Measurements from ENCODE around the gene SORCS2. TPM values are rescaled to one million over a fixed set of nuclear protein-coding genes. Genes with fewer than 3 reads are reported as not detected.

SORCS2 gene
- total and polyA plus RNA-seq, 2 of the 13 experiments (the other 11 are each of a cell fraction or from before 2014, with no cell fraction given), result 0.82 to 1.0 TPM

GRCh38 chr4:7384003-7384928 lies 191.9 kb downstream of the SORCS2 start:
- CTCF ChIA-PET (ENCODE audit: low intra/inter-chr PET ratio, low total read pairs), result no interaction called here
- 21% methylated on average over 21 of the region's 28 CpGs for WGBS (ENCODE audit: low lambda C conversion rate)
- Histone ChIP-seq H2AFZ (ENCODE audit: low read length) (no peak overlapping the region), H4K20me1 (ENCODE audit: insufficient read depth, low read length) (no peaks in the 10 kb centered on the region), H3K27ac (ENCODE audit: extremely low read length, insufficient read depth, low read length) (no peak overlapping the region), H3K9ac (ENCODE audit: insufficient read depth, low read depth, low read length) (no peak overlapping the region), H3K36me3 (replicated peaks in 1 of 2; ENCODE audit: control insufficient read depth in 1 of 2, insufficient read depth in 2 of 2, low read length in 2 of 2) (no peaks in the 10 kb centered on the region), H3K9me3 (ENCODE audit: low read length) (no peaks in the 10 kb centered on the region), H3K27me3 (ENCODE audit: control insufficient read depth in 1 of 2, insufficient read depth in 2 of 2, low read length in 2 of 2) (peaks cover 3 to 11% of the 10 kb centered on the region in 2 experiments; a peak in 4 of 5 replicates), H3K4me1 (ENCODE audit: insufficient read depth, low read length) (no peaks in the 10 kb centered on the region), H3K4me3 (replicated peaks in 1 of 3; ENCODE audit: insufficient read depth in 1 of 3, low read depth in 2 of 3, low read length in 3 of 3) (no peak overlapping the region), H3K79me2 (ENCODE audit: insufficient read depth, low read length) (no peaks in the 10 kb centered on the region), H3K4me2 (ENCODE audit: low read depth, low read length) (no peak overlapping the region)
- in situ Hi-C loops (cut with HindIII; ENCODE audit: extremely low pct_ligation_motif_present, low pct_unique_long_range_greater_than_20kb) (no loop called here), intact Hi-C loops (cut with micrococcal nuclease; ENCODE audit: unreplicated experiment) (no loop called here)
- DNase-seq (ENCODE audit: low spot score) (no peak), FAIRE-seq (no peak), ATAC-seq (no peak)
- no TSS peak for BruUV-seq (replicated peaks)
- POLR2A ChIA-PET, result no interaction called here
- TF ChIP-seq ZHX1 (CRISPR knock-in tag; IDR thresholded peaks at IDR 0.05; ENCODE audit: low read depth), result no peak
- no peak for TF ChIP-seq KAT2B (IDR thresholded peaks at IDR 0.05; ENCODE audit: borderline replicate concordance, low read depth, low read length)
- no peak for TF ChIP-seq ZNF761 (CRISPR knock-in tag; conservative IDR thresholded peaks at IDR 0.05)
- TF ChIP-seq ZNF296 (CRISPR knock-in tag; conservative IDR thresholded peaks at IDR 0.05), result no peak
- TF ChIP-seq MBNL3 (CRISPR knock-in tag; conservative IDR thresholded peaks at IDR 0.05), result no peak
- no peak for TF ChIP-seq ZFP90 (CRISPR knock-in tag; IDR thresholded peaks at IDR 0.05; ENCODE audit: borderline replicate concordance)
- no peak for TF ChIP-seq ZNF550 (CRISPR knock-in tag; IDR thresholded peaks at IDR 0.05; ENCODE audit: borderline replicate concordance)
- no peak for TF ChIP-seq ATF7-NPFF (CRISPR knock-in tag; IDR thresholded peaks at IDR 0.05; ENCODE audit: low read depth)
- TF ChIP-seq, protein P1, sequence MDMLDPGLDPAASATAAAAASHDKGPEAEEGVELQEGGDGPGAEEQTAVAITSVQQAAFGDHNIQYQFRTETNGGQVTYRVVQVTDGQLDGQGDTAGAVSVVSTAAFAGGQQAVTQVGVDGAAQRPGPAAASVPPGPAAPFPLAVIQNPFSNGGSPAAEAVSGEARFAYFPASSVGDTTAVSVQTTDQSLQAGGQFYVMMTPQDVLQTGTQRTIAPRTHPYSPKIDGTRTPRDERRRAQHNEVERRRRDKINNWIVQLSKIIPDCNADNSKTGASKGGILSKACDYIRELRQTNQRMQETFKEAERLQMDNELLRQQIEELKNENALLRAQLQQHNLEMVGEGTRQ (IDR thresholded peaks at IDR 0.05; ENCODE audit: low read depth, low read length), result no peak
- TF ChIP-seq, protein P1 (CRISPR knock-in tag; IDR thresholded peaks at IDR 0.05; ENCODE audit: borderline replicate concordance), result no peak
